RWPE2 (cell line): ENCODE results near the gene PHLDB1.

Experiments used
- ATAC-seq: fragments of 200-7000 bp; cut with Tn5 transposase; 3 replicates; pipeline ENCODE4 v1.9.1; 2021; ENCODE audit warnings: low read depth
- DNase-seq: peaks from one replicate; pipeline ENCODE4 v3.0.0-alpha.2; 2020; ENCODE audit warnings: low spot score
- H3K27ac ChIP-seq: fragments of 450-650 bp; 2 replicates; pipeline ENCODE4 v1.5.1; 2017; ENCODE audit warnings: mild to moderate bottlenecking; ENCODE audit not compliant: poor library complexity, severe bottlenecking
- H3K27me3 ChIP-seq: fragments of 250-450 bp; sonication (Bioruptor Pico); 2 replicates; pipeline ENCODE4 v1.5.1; 2021; ENCODE audit warnings: mild to moderate bottlenecking, moderate library complexity; ENCODE audit not compliant: insufficient read depth, poor library complexity, severe bottlenecking
- H3K36me3 ChIP-seq: fragments of 250-450 bp; sonication (Bioruptor Pico); 2 replicates; pipeline ENCODE4 v1.5.1; 2020; ENCODE audit warnings: low read depth, mild to moderate bottlenecking, moderate library complexity
- H3K4me1 ChIP-seq: fragments of 250-450 bp; sonication (Bioruptor Pico); 2 replicates; pipeline ENCODE4 v1.5.1; 2021; ENCODE audit warnings: mild to moderate bottlenecking, moderate library complexity; ENCODE audit not compliant: insufficient read depth, poor library complexity, severe bottlenecking
- H3K4me3 ChIP-seq: fragments of 250-450 bp; sonication (Bioruptor Pico); 2 replicates; pipeline ENCODE4 v1.5.1; 2021; ENCODE audit warnings: mild to moderate bottlenecking, moderate library complexity; ENCODE audit not compliant: severe bottlenecking
- H3K9me3 ChIP-seq: fragments of 250-450 bp; sonication (Bioruptor Pico); 2 replicates; pipeline ENCODE4 v1.5.1; 2021; ENCODE audit warnings: mild to moderate bottlenecking, moderate library complexity; ENCODE audit not compliant: severe bottlenecking
- CTCF ChIP-seq: fragments of 450-650 bp; IDR thresholded peaks from one replicate; pipeline ENCODE4 v1.5.1; 2017; ENCODE audit warnings: mild to moderate bottlenecking, moderate library complexity; ENCODE audit not compliant: poor library complexity, severe bottlenecking

The PHLDB1 gene

GRCh38 chr11:118646393-118646792, 39.0 kb downstream of the PHLDB1 start:
- no peak overlapping the region for H3K27ac ChIP-seq
- ATAC-seq, result no peak

GRCh38 chr11:118648291-118648690, 40.9 kb downstream of the PHLDB1 start:
- Histone ChIP-seq H3K4me1 (no peaks in the 10 kb centered on the region), H3K9me3 (no peaks in the 10 kb centered on the region), H3K27me3 (no peaks in the 10 kb centered on the region), H3K36me3 (peaks cover 94% of the 10 kb centered on the region), H3K27ac (no peak overlapping the region), H3K4me3 (no peak overlapping the region)
- DNase-seq (no peak), ATAC-seq (no peak)
- no peak for TF ChIP-seq CTCF

More at GRCh38 chr11:118646393-118646792, 39.0 kb downstream of the PHLDB1 start:
- H3K4me3 ChIP-seq, result no peak overlapping the region
- no peak for DNase-seq
- H3K36me3 ChIP-seq, result peaks cover 99% of the 10 kb centered on the region
- no peak for TF ChIP-seq CTCF
- no peaks in the 10 kb centered on the region for H3K4me1 ChIP-seq
- no peaks in the 10 kb centered on the region for H3K9me3 ChIP-seq
- no peaks in the 10 kb centered on the region for H3K27me3 ChIP-seq

- H3K4me1 ChIP-seq, result no peaks in the 10 kb centered on the region
- H3K4me3 ChIP-seq, result no peak overlapping the region
- DNase-seq, result no peak
- no peaks in the 10 kb centered on the region for H3K27me3 ChIP-seq
- no peak for ATAC-seq
- no peak for TF ChIP-seq CTCF
- H3K36me3 ChIP-seq, result peaks cover 90% of the 10 kb centered on the region
- no peaks in the 10 kb centered on the region for H3K9me3 ChIP-seq
- no peak overlapping the region for H3K27ac ChIP-seq
Measured at GRCh38 chr11:118649941-118650340, 42.5 kb downstream of the PHLDB1 start.

- no peak for TF ChIP-seq CTCF
- no peak overlapping the region for H3K27ac ChIP-seq
- H3K27me3 ChIP-seq, result no peaks in the 10 kb centered on the region
- ATAC-seq (no peak), DNase-seq (no peak)
- no peak overlapping the region for H3K4me3 ChIP-seq
- peaks cover 90% of the 10 kb centered on the region for H3K36me3 ChIP-seq
- no peaks in the 10 kb centered on the region for H3K9me3 ChIP-seq
- no peaks in the 10 kb centered on the region for H3K4me1 ChIP-seq
Measured at GRCh38 chr11:118650366-118650765, 43.0 kb downstream of the PHLDB1 start.

GRCh38 chr11:118651820-118652219, 44.4 kb downstream of the PHLDB1 start:
- no peak overlapping the region for H3K4me3 ChIP-seq

More at GRCh38 chr11:118651820-118652219, 44.4 kb downstream of the PHLDB1 start:
- ATAC-seq, result no peak
- H3K9me3 ChIP-seq, result no peaks in the 10 kb centered on the region
- no peak for TF ChIP-seq CTCF
- DNase-seq, result no peak
- no peaks in the 10 kb centered on the region for H3K27me3 ChIP-seq
- no peak overlapping the region for H3K27ac ChIP-seq
- no peaks in the 10 kb centered on the region for H3K4me1 ChIP-seq
- H3K36me3 ChIP-seq, result peaks cover 76% of the 10 kb centered on the region
